Choroid plexus epithelial cell (primary cell): ENCODE data around the gene UTP14A.

ENCODE experiments used
- DNase-seq: peaks from one replicate; pipeline ENCODE4 v3.0.0-alpha.2; 2010; ENCODE audit warnings: low read depth
- H3K4me3 ChIP-seq: 2 replicates; pipeline ENCODE4 v1.5.1; 2011; ENCODE audit warnings: low read depth, mild to moderate bottlenecking, control low read depth, low read length, moderate library complexity
- CTCF ChIP-seq: conservative IDR thresholded peaks from 2 replicates; pipeline ENCODE4 v1.5.1; 2011; ENCODE audit warnings: low read depth, mild to moderate bottlenecking, control low read depth, inconsistent platforms, low read length, moderate library complexity

The UTP14A gene

GRCh38 chrX:129965166-129965565 is 59.2 kb downstream of the UTP14A start:
- no peak overlapping the region for H3K4me3 ChIP-seq
- DNase-seq, result no peak
- no peak for TF ChIP-seq CTCF

GRCh38 chrX:129968968-129969367 is 63.0 kb downstream of the UTP14A start:
- H3K4me3 ChIP-seq, result no peak overlapping the region
- DNase-seq, result no peak
- TF ChIP-seq CTCF, result no peak

GRCh38 chrX:129976441-129976840 is 70.5 kb downstream of the UTP14A start:
- TF ChIP-seq CTCF, result no peak
- DNase-seq, result no peak
- H3K4me3 ChIP-seq, result no peak overlapping the region
